Astrocyte (in vitro differentiated cells and primary cell): ENCODE data around the gene TM9SF3. TPM values are rescaled to one million over a fixed set of nuclear protein-coding genes. Genes with fewer than 3 reads are reported as not detected.

Experiments
- DNase-seq: peaks from one replicate; pipeline ENCODE4 v3.0.0-alpha.2; 2010; ENCODE audit warnings: low read depth
- FAIRE-seq: peaks from 2 replicates; lab custom pipeline; 2011; peaks lifted over from hg19 to GRCh38; lab: Jason Lieb, UNC
- H2AFZ ChIP-seq: 2 replicates; pipeline ENCODE4 v1.6.0; 2012; ENCODE audit warnings: low read depth, low read length, inconsistent platforms
- H3K27ac ChIP-seq: 2 replicates; pipeline ENCODE4 v1.5.1; 2011; ENCODE audit warnings: low read depth, low read length, inconsistent platforms
- H3K27me3 ChIP-seq: 2 replicates; pipeline ENCODE4 v1.6.0; 2011; ENCODE audit warnings: low read length, inconsistent platforms; ENCODE audit not compliant: insufficient read depth
- H3K36me3 ChIP-seq: 2 replicates; pipeline ENCODE4 v1.5.1; 2011; ENCODE audit warnings: low read length, inconsistent platforms; ENCODE audit not compliant: insufficient read depth
- H3K4me1 ChIP-seq: 2 replicates; pipeline ENCODE4 v1.5.1; 2011; ENCODE audit warnings: low read length, inconsistent platforms; ENCODE audit not compliant: insufficient read depth
- H3K4me2 ChIP-seq: 2 replicates; pipeline ENCODE4 v1.6.0; 2012; ENCODE audit warnings: low read length, inconsistent platforms
- H3K4me3 ChIP-seq: 2 replicates; pipeline ENCODE4 v1.5.1; 2011; ENCODE audit warnings: low read depth, mild to moderate bottlenecking, low read length, inconsistent platforms; ENCODE audit not compliant: insufficient read depth
- H3K79me2 ChIP-seq: 2 replicates; pipeline ENCODE4 v1.6.0; 2012; ENCODE audit warnings: mild to moderate bottlenecking, low read length, inconsistent platforms; ENCODE audit not compliant: insufficient read depth
- H3K9ac ChIP-seq: 2 replicates; pipeline ENCODE4 v1.6.0; 2012; ENCODE audit warnings: mild to moderate bottlenecking, low read length, inconsistent platforms
- H3K9me3 ChIP-seq: 2 replicates; pipeline ENCODE4 v1.5.1; 2012; ENCODE audit warnings: low read depth, mild to moderate bottlenecking, low read length, inconsistent platforms; ENCODE audit not compliant: insufficient read depth
- H4K20me1 ChIP-seq: 2 replicates; pipeline ENCODE4 v1.6.0; 2012; ENCODE audit warnings: low read length, inconsistent platforms; ENCODE audit not compliant: insufficient read depth
- H3K27ac Mint-ChIP-seq: one replicate; pipeline ENCODE4 v1.8.0; 2021; ENCODE audit warnings: mild to moderate bottlenecking, mixed read lengths; ENCODE audit not compliant: unreplicated experiment
- H3K27me3 Mint-ChIP-seq: one replicate; pipeline ENCODE4 v1.8.0; 2021; ENCODE audit warnings: low read depth, mixed read lengths; ENCODE audit not compliant: unreplicated experiment
- H3K36me3 Mint-ChIP-seq: one replicate; pipeline ENCODE4 v1.8.0; 2021; ENCODE audit warnings: low read depth, mixed read lengths; ENCODE audit not compliant: unreplicated experiment
- H3K4me1 Mint-ChIP-seq: one replicate; pipeline ENCODE4 v1.8.0; 2021; ENCODE audit warnings: low read depth, mixed read lengths; ENCODE audit not compliant: unreplicated experiment
- H3K4me3 Mint-ChIP-seq: one replicate; pipeline ENCODE4 v1.8.0; 2021; ENCODE audit warnings: mild to moderate bottlenecking, moderate library complexity, mixed read lengths; ENCODE audit not compliant: unreplicated experiment
- H3K9me3 Mint-ChIP-seq: one replicate; pipeline ENCODE4 v1.8.0; 2021; ENCODE audit warnings: mild to moderate bottlenecking, mixed read lengths; ENCODE audit not compliant: unreplicated experiment
- EZH2 ChIP-seq: IDR thresholded peaks from 2 replicates; pipeline ENCODE4 v1.6.1; 2012; ENCODE audit warnings: mild to moderate bottlenecking, low read length, inconsistent platforms; ENCODE audit not compliant: insufficient read depth
- total RNA-seq: library from RNA; stranded (reverse); gene quantifications from 2 replicates; pipeline ENCODE4 v1.2.1, GENCODE V29; 2021
- TF ChIP-seq, protein P1 (sequence below): IDR thresholded peaks from 2 replicates; pipeline ENCODE4 v1.5.1; 2011; ENCODE audit warnings: low read depth, mild to moderate bottlenecking, inconsistent platforms, low read length, moderate library complexity; ENCODE audit not compliant: insufficient read depth

Gene TM9SF3
- total RNA-seq, 1 donor from 2014 or later: 200 TPM

DNA sequence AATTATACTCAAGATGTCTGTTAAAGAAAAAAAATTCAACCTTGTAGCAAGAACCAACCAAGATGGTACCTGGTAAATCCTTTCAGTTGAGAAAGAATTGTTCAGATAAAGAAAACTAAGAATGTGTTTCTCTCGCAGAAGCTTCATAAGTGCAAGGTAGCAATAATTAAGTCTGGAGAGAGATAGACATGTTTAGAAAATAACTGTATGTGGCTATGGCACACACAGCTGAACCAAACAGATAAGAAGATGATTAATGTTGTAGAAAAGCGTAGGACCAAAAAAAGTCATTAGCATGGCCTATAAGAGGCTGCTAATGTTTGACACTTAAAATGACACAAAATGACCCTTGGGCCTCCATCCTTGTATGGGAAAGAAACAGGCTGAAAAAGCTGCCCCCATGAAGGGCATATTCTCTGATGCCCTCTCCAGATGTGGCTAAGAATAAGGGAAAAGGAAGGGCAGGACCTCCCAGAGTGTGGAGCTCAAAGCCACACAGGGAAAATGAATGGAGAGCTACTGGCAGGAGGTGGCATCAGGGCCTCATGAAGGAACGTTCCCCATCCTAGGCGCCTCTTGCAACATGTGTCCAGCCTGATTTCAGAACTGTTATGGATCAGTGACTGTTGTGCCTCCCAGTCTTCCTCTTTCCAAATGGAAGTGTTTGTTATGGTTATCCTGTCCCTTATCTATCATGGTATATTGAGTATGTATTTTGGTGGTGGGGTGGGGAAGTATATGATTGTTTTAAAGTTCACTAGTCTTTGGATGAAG lies 103.8 kb downstream of the TM9SF3 start:
- H3K27ac ChIP-seq: no peak overlapping the region
- H4K20me1 ChIP-seq: no peaks in the 10 kb centered on the region
- TF ChIP-seq, protein P1, sequence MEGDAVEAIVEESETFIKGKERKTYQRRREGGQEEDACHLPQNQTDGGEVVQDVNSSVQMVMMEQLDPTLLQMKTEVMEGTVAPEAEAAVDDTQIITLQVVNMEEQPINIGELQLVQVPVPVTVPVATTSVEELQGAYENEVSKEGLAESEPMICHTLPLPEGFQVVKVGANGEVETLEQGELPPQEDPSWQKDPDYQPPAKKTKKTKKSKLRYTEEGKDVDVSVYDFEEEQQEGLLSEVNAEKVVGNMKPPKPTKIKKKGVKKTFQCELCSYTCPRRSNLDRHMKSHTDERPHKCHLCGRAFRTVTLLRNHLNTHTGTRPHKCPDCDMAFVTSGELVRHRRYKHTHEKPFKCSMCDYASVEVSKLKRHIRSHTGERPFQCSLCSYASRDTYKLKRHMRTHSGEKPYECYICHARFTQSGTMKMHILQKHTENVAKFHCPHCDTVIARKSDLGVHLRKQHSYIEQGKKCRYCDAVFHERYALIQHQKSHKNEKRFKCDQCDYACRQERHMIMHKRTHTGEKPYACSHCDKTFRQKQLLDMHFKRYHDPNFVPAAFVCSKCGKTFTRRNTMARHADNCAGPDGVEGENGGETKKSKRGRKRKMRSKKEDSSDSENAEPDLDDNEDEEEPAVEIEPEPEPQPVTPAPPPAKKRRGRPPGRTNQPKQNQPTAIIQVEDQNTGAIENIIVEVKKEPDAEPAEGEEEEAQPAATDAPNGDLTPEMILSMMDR: no peak
- FAIRE-seq: no peak
- Mint-ChIP-seq H3K9me3 (peaks cover 2% of the 10 kb centered on the region), H3K27ac (no peak overlapping the region), H3K36me3 (peaks cover 6% of the 10 kb centered on the region), H3K27me3 (peaks cover 10% of the 10 kb centered on the region), H3K4me3 (no peak overlapping the region), H3K4me1 (no peaks in the 10 kb centered on the region)
- no peaks in the 10 kb centered on the region for H3K79me2 ChIP-seq
- no peak overlapping the region for H2AFZ ChIP-seq
- no peak for DNase-seq
- no peaks in the 10 kb centered on the region for H3K9me3 ChIP-seq
- H3K36me3 ChIP-seq: no peaks in the 10 kb centered on the region
- no peak overlapping the region for H3K4me2 ChIP-seq
- H3K27me3 ChIP-seq: peaks cover 3% of the 10 kb centered on the region
- H3K9ac ChIP-seq: no peak overlapping the region
- no peak overlapping the region for H3K4me3 ChIP-seq
- H3K4me1 ChIP-seq: no peaks in the 10 kb centered on the region

GRCh38 chr10:96478355-96478754 lies 108.5 kb downstream of the TM9SF3 start:
- H3K27ac Mint-ChIP-seq: no peak overlapping the region
- TF ChIP-seq, protein P1: no peak
- TF ChIP-seq EZH2: no peak
- FAIRE-seq: no peak

GRCh38 chr10:96473866-96474265 lies 112.9 kb downstream of the TM9SF3 start:
- no peak overlapping the region for H3K27ac Mint-ChIP-seq
- H4K20me1 ChIP-seq: peaks cover 5% of the 10 kb centered on the region
- peaks cover 23% of the 10 kb centered on the region for H3K27me3 Mint-ChIP-seq
- no peak overlapping the region for H3K9ac ChIP-seq
- no peak overlapping the region for H3K4me3 Mint-ChIP-seq
- peaks cover 33% of the 10 kb centered on the region for H3K27me3 ChIP-seq
- peaks cover under 1% of the 10 kb centered on the region for H3K4me1 Mint-ChIP-seq
- no peaks in the 10 kb centered on the region for H3K9me3 ChIP-seq
- no peak overlapping the region for H3K4me3 ChIP-seq
- no peak overlapping the region for H3K27ac ChIP-seq
- no peak overlapping the region for H2AFZ ChIP-seq
- H3K36me3 Mint-ChIP-seq: peaks cover 19% of the 10 kb centered on the region
- TF ChIP-seq EZH2: no peak
- TF ChIP-seq, protein P1: no peak
- no peak overlapping the region for H3K4me2 ChIP-seq
- FAIRE-seq: no peak
- no peak for DNase-seq
- H3K9me3 Mint-ChIP-seq: peaks cover 2% of the 10 kb centered on the region
- no peaks in the 10 kb centered on the region for H3K79me2 ChIP-seq
- H3K36me3 ChIP-seq: no peaks in the 10 kb centered on the region
- no peaks in the 10 kb centered on the region for H3K4me1 ChIP-seq

More at GRCh38 chr10:96478355-96478754, 108.5 kb downstream of the TM9SF3 start:
- Histone ChIP-seq H3K9me3 (no peaks in the 10 kb centered on the region), H3K27me3 (peaks cover 23% of the 10 kb centered on the region), H2AFZ (no peak overlapping the region), H3K4me2 (no peak overlapping the region), H3K4me1 (no peaks in the 10 kb centered on the region), H3K9ac (no peak overlapping the region), H3K4me3 (no peak overlapping the region), H4K20me1 (no peaks in the 10 kb centered on the region), H3K27ac (no peak overlapping the region), H3K36me3 (no peaks in the 10 kb centered on the region), H3K79me2 (no peaks in the 10 kb centered on the region)
- H3K4me1 Mint-ChIP-seq: no peaks in the 10 kb centered on the region
- peaks cover 17% of the 10 kb centered on the region for H3K36me3 Mint-ChIP-seq
- no peak overlapping the region for H3K4me3 Mint-ChIP-seq
- peak; percentile 40 for DNase-seq
- peaks cover 3% of the 10 kb centered on the region for H3K9me3 Mint-ChIP-seq
- peaks cover 22% of the 10 kb centered on the region for H3K27me3 Mint-ChIP-seq
